HepG2 (cell line): ENCODE data around the gene APOC1. TPM values are rescaled to one million over a fixed set of nuclear protein-coding genes. Genes with fewer than 3 reads are reported as not detected.
A peak's percentile ranks its signal among the peaks of the same experiment; 100 is the strongest.

Experiments
- BRD4 ChIP-seq: sonication (generic); formaldehyde crosslinking; IDR thresholded peaks from 2 replicates; pipeline ENCODE4 v1.4.0; 2020; ENCODE audit warnings: missing genetic modification reagents
- CENPX ChIP-seq: sonication (generic); formaldehyde crosslinking; IDR thresholded peaks from 2 replicates; pipeline ENCODE4 v1.9.0; 2021; ENCODE audit warnings: mild to moderate bottlenecking, missing genetic modification reagents, moderate library complexity
- KDM2A ChIP-seq: sonication (generic); formaldehyde crosslinking; IDR thresholded peaks from 2 replicates; pipeline ENCODE4 v1.4.0; 2020; ENCODE audit warnings: low read depth, missing genetic modification reagents, borderline replicate concordance
- NR3C1 ChIP-seq: sonication (generic); formaldehyde crosslinking; IDR thresholded peaks from 2 replicates; pipeline ENCODE4 v1.4.0; 2020; ENCODE audit warnings: missing genetic modification reagents
- PAF1 ChIP-seq: IDR thresholded peaks from 2 replicates; pipeline ENCODE4 v1.6.1; 2016; ENCODE audit warnings: missing genetic modification reagents, missing compliant biosample characterization
- POLR2A ChIP-seq, 2 experiments: IDR thresholded peaks; 2 replicates each; pipeline ENCODE4 v1.6.1; 2011; ENCODE audit warnings: low read depth in 2 of 2, low read length in 2 of 2, mild to moderate bottlenecking in 1 of 2, moderate library complexity in 1 of 2; ENCODE audit not compliant: insufficient read depth in 1 of 2
- POLR2AphosphoS5 ChIP-seq: IDR thresholded peaks from 2 replicates; pipeline ENCODE4 v1.6.1; 2012; ENCODE audit warnings: low read depth, low read length
- POLR2G ChIP-seq: fragments of 200-400 bp; formaldehyde crosslinking; IDR thresholded peaks from 2 replicates; pipeline ENCODE4 v1.6.1; 2018; ENCODE audit warnings: mild to moderate bottlenecking, low read depth, low read length, moderate library complexity
- RARA ChIP-seq: IDR thresholded peaks from 2 replicates; pipeline ENCODE4 v1.6.1; 2016; ENCODE audit warnings: missing genetic modification reagents, missing compliant biosample characterization
- SIN3A ChIP-seq: IDR thresholded peaks from 2 replicates; pipeline ENCODE4 v1.6.1; 2011; ENCODE audit warnings: low read depth, mild to moderate bottlenecking, control low read depth, low read length, borderline replicate concordance
- SNAPC2 ChIP-seq: sonication (generic); formaldehyde crosslinking; IDR thresholded peaks from 2 replicates; pipeline ENCODE4 v1.8.1; 2022; ENCODE audit warnings: mild to moderate bottlenecking, missing genetic modification reagents
- SP1 ChIP-seq, 2 experiments: fragments of 450-650 bp in 1 of 2; sonication (generic) in 1 of 2; formaldehyde crosslinking in 1 of 2; IDR thresholded peaks; 2 replicates each; pipeline versions ENCODE4 v1.4.0 to v1.6.1; 2016 to 2020; ENCODE audit warnings: missing genetic modification reagents in 1 of 2
- ZFY ChIP-seq: sonication (generic); formaldehyde crosslinking; IDR thresholded peaks from 2 replicates; pipeline ENCODE4 v1.4.0; 2020; ENCODE audit warnings: missing genetic modification reagents
- ZNF121 ChIP-seq: sonication (generic); formaldehyde crosslinking; IDR thresholded peaks from 2 replicates; pipeline ENCODE4 v1.5.0; 2020; ENCODE audit warnings: mild to moderate bottlenecking, missing genetic modification reagents
- ZNF569 ChIP-seq: sonication (generic); formaldehyde crosslinking; IDR thresholded peaks from 2 replicates; pipeline ENCODE4 v1.5.0; 2020; ENCODE audit warnings: mild to moderate bottlenecking, missing genetic modification reagents, moderate library complexity, borderline replicate concordance
- ZNF770 ChIP-seq: sonication (generic); formaldehyde crosslinking; IDR thresholded peaks from 2 replicates; pipeline ENCODE4 v1.5.0; 2020; ENCODE audit warnings: mild to moderate bottlenecking, missing genetic modification reagents
- ZNF790 ChIP-seq: sonication (generic); formaldehyde crosslinking; IDR thresholded peaks from 2 replicates; pipeline ENCODE4 v1.8.0; 2022; ENCODE audit warnings: missing genetic modification reagents, mild to moderate bottlenecking, borderline replicate concordance
- ZSCAN31 ChIP-seq: sonication (generic); formaldehyde crosslinking; IDR thresholded peaks from 2 replicates; pipeline ENCODE4 v1.5.0; 2020; ENCODE audit warnings: low read depth, mild to moderate bottlenecking, missing genetic modification reagents
- polyA plus RNA-seq, 8 experiments: library from polyadenylated mRNA; depleted of rRNA in 3 of 8; stranded (reverse) in 7 of 8; unstranded in 1 of 8; fragments of >200 nt; fragmentation: Illumina TruSeq in 4 of 8; extraction: Trizol in 4 of 8; gene quantifications; 2 replicates each; pipeline versions ENCODE4 v1.2.1 to v1.2.3, GENCODE V29; 2011 to 2016; ENCODE audit warnings: low read depth in 4 of 8, missing spikeins in 1 of 8, mixed read lengths in 1 of 8; ENCODE audit not compliant: insufficient read depth in 1 of 8
- total RNA-seq, 5 experiments: library from RNA; depleted of rRNA; stranded (reverse); fragments of >200 nt; fragmentation: Illumina TruSeq; extraction: Trizol; gene quantifications; 2 replicates each; pipeline ENCODE4 v1.2.3, GENCODE V29; 2016; ENCODE audit warnings: low read depth in 1 of 5

The APOC1 gene
- total and polyA plus RNA-seq, 2 of the 13 experiments (the other 11 are each of a cell fraction or from before 2014, with no cell fraction given) = 600 to 1,235 TPM

GRCh38 chr19:44909775-44910174 is 4.6 kb upstream of the APOC1 start (continued):
- TF ChIP-seq ZNF770 (peak; percentile 71), NR3C1 (CRISPR knock-in tag) (no peak), POLR2A (IDR thresholded peaks at IDR 0.05; ENCODE audit: insufficient read depth in 1 of 2, low read depth in 2 of 2, low read length in 2 of 2) (peak; percentile 30 to 44; a peak in 2 of 4 replicates), SP1 (IDR thresholded peaks at IDR 0.05) (no peak), SP1 (CRISPR knock-in tag; IDR thresholded peaks at IDR 0.05) (no peak), PAF1 (CRISPR knock-in tag) (peak; percentile 68; the same call in 1 of the 2 replicates), SNAPC2 (CRISPR knock-in tag) (no peak), ZNF121 (CRISPR knock-in tag) (peak; percentile 85), CENPX (CRISPR knock-in tag) (no peak), KDM2A (CRISPR knock-in tag) (no peak), SIN3A (no peak), ZNF569 (CRISPR knock-in tag) (no peak), POLR2AphosphoS5 (peak; percentile 24; the same call in 1 of the 2 replicates), ZSCAN31 (no peak), ZFY (CRISPR knock-in tag) (no peak), ZNF790 (CRISPR knock-in tag) (no peak), RARA (CRISPR knock-in tag) (no peak), BRD4 (CRISPR knock-in tag) (no peak), POLR2G (peak; percentile 45; the same call in 1 of the 2 replicates)
